HCT116 (cell line): ENCODE results near the gene CSH1. TPM values are rescaled to one million over a fixed set of nuclear protein-coding genes. Genes with fewer than 3 reads are reported as not detected.

Source experiments
- ATAC-seq: fragments of 200-7000 bp; cut with Tn5 transposase; 2 replicates; pipeline ENCODE4 v1.9.1; 2020; ENCODE audit warnings: mild to moderate bottlenecking, moderate library complexity
- BruUV-seq: library from RNA; stranded (reverse); fragments of 400-500 nt; replicated peaks from 2 replicates; lab custom pipeline; 2021; lab: Mats Ljungman, UMichigan
- CTCF ChIA-PET: fragments of 300-600 bp; sonication (Branson Sonifier 250); formaldehyde crosslinking; loops from one replicate; lab custom pipeline; 2021; ENCODE audit warnings: antibody characterized with exemption; lab: Charles Lee
- POLR2A ChIA-PET: fragments of 300-600, 350-600 bp; sonication (Branson Sonifier 250); formaldehyde crosslinking; loops from one replicate; lab custom pipeline; 2021; ENCODE audit warnings: antibody characterized with exemption; lab: Charles Lee
- RAD21 ChIA-PET, 2 experiments: fragments of 300-600 bp; sonication (Branson Sonifier 250); formaldehyde crosslinking; loops; one replicate each; lab custom pipeline; 2023; ENCODE audit warnings: low total read pairs in 2 of 2; ENCODE audit not compliant: uncharacterized antibody in 2 of 2, unreplicated experiment in 2 of 2, low non-redundant PET in 1 of 2; lab: Charles Lee
- DNase-seq: peaks from one replicate; pipeline ENCODE4 v3.0.0-alpha.2; 2010; ENCODE audit warnings: low read depth, low spot score
- H2AFZ ChIP-seq: fragments of 200-600 bp; shearing (Covaris generic), sonication (generic); 2 replicates; pipeline ENCODE4 v1.6.1; 2017; ENCODE audit warnings: low read depth, mixed run types, mixed read lengths, antibody characterized with exemption, low read length; ENCODE audit not compliant: poor library complexity, severe bottlenecking
- H3K27ac ChIP-seq: 2 replicates; pipeline ENCODE4 v1.5.1; 2012; ENCODE audit warnings: low read depth, low read length
- H3K27me3 ChIP-seq: fragments of 200-600 bp; sonication (generic); 2 replicates; pipeline ENCODE4 v1.6.1; 2016; ENCODE audit warnings: mixed run types, low read length, mixed read lengths; ENCODE audit not compliant: insufficient read depth
- H3K36me3 ChIP-seq, 2 experiments: fragments of 200-500 bp in 1 of 2; fragments of 200-600 bp in 1 of 2; sonication (Bioruptor generic) in 1 of 2; sonication (generic) in 1 of 2; 2 replicates each; pipeline versions ENCODE4 v1.5.1 to v1.6.1; 2014 to 2016; ENCODE audit warnings: low read length in 2 of 2, inconsistent platforms in 1 of 2, mixed read lengths in 1 of 2, mixed run types in 1 of 2; ENCODE audit not compliant: insufficient read depth in 2 of 2, control insufficient read depth in 1 of 2
- H3K4me1 ChIP-seq, 2 experiments: fragments of 200-600 bp in 1 of 2; sonication (generic) in 1 of 2; 2 replicates each; pipeline versions ENCODE4 v1.5.1 to v1.6.1; 2012 to 2017; ENCODE audit warnings: low read length in 2 of 2, inconsistent platforms in 1 of 2, mild to moderate bottlenecking in 1 of 2, mixed read lengths in 1 of 2, mixed run types in 1 of 2, moderate library complexity in 1 of 2; ENCODE audit not compliant: insufficient read depth in 2 of 2, control insufficient read depth in 1 of 2
- H3K4me2 ChIP-seq: fragments of 200-600 bp; sonication (generic); 2 replicates; pipeline ENCODE4 v1.6.1; 2017; ENCODE audit warnings: mixed run types, low read length, mixed read lengths
- H3K4me3 ChIP-seq, 2 experiments: fragments of 200-600 bp in 1 of 2; sonication (generic) in 1 of 2; replicated peaks in 1 of 2; 2 replicates each; pipeline ENCODE4 v1.5.1; 2011 to 2016; ENCODE audit warnings: low read length in 2 of 2, control low read depth in 1 of 2, low read depth in 1 of 2, mild to moderate bottlenecking in 1 of 2, mixed read lengths in 1 of 2, mixed run types in 1 of 2
- H3K79me2 ChIP-seq: fragments of 200-600 bp; sonication (generic); 2 replicates; pipeline ENCODE4 v1.6.1; 2017; ENCODE audit warnings: mild to moderate bottlenecking, mixed run types, low read length, moderate library complexity, mixed read lengths; ENCODE audit not compliant: insufficient read depth
- H3K9ac ChIP-seq: fragments of 200-600 bp; sonication (generic); 2 replicates; pipeline ENCODE4 v1.6.1; 2016; ENCODE audit warnings: low read length, mixed read lengths
- H3K9me2 ChIP-seq: fragments of 200-600 bp; sonication (generic), shearing (Covaris generic); 2 replicates; pipeline ENCODE4 v1.6.1; 2017; ENCODE audit warnings: mixed run types, mild to moderate bottlenecking, moderate library complexity; ENCODE audit not compliant: insufficient read depth
- H3K9me3 ChIP-seq, 2 experiments: fragments of 200-500 bp in 1 of 2; fragments of 200-600 bp in 1 of 2; sonication (Bioruptor generic) in 1 of 2; sonication (generic) in 1 of 2; 2 replicates each; pipeline ENCODE4 v1.6.1; 2014 to 2017; ENCODE audit warnings: low read length in 2 of 2, mixed read lengths in 2 of 2, inconsistent platforms in 1 of 2, low read depth in 1 of 2, mild to moderate bottlenecking in 1 of 2, mixed run types in 1 of 2, moderate library complexity in 1 of 2; ENCODE audit not compliant: control insufficient read depth in 1 of 2, insufficient read depth in 1 of 2
- H4K20me1 ChIP-seq: fragments of 200-600 bp; sonication (generic), shearing (Covaris generic); 2 replicates; pipeline ENCODE4 v1.6.1; 2017; ENCODE audit warnings: mixed run types, mild to moderate bottlenecking, moderate library complexity; ENCODE audit not compliant: insufficient read depth
- CBX3 ChIP-seq: IDR thresholded peaks from 2 replicates; pipeline ENCODE4 v1.6.1; 2012; ENCODE audit warnings: low read depth
- ELF1 ChIP-seq: IDR thresholded peaks from 2 replicates; pipeline ENCODE4 v1.6.1; 2012; ENCODE audit warnings: low read depth, borderline replicate concordance
- JUND ChIP-seq: IDR thresholded peaks from 2 replicates; pipeline ENCODE4 v1.6.1; 2012
- RAD21 ChIP-seq: IDR thresholded peaks from 2 replicates; pipeline ENCODE4 v1.6.1; 2012; ENCODE audit warnings: low read depth, mild to moderate bottlenecking
- TCF7L2 ChIP-seq: IDR thresholded peaks from 2 replicates; pipeline ENCODE4 v1.7.0; 2011; ENCODE audit warnings: borderline replicate concordance, inconsistent platforms; ENCODE audit not compliant: insufficient read depth, insufficient read length; ENCODE audit errors: extremely low read depth
- ZFX ChIP-seq: fragments of 450-650 bp; IDR thresholded peaks from 2 replicates; pipeline ENCODE4 v1.6.1; 2017
- ZNF274 ChIP-seq: fragments of 200-500 bp; sonication (Bioruptor generic); IDR thresholded peaks from 2 replicates; pipeline ENCODE4 v1.6.1; 2014; ENCODE audit warnings: mild to moderate bottlenecking, low read depth, low read length, inconsistent platforms
- intact Hi-C: fragments of 100-400 bp; cut with micrococcal nuclease; formaldehyde crosslinking; loops from 2 replicates; pipeline ENCODE4 v1.10.0; 2022
- total RNA-seq: library from RNA; stranded (reverse); gene quantifications from one replicate; pipeline ENCODE4 v1.2.1, GENCODE V29; 2021; ENCODE audit not compliant: unreplicated experiment
- TF ChIP-seq, protein P1 (sequence below), 3 experiments: fragments of 200-600 bp in 1 of 3; sonication (generic) in 1 of 3; IDR thresholded peaks in 2 of 3; conservative IDR thresholded peaks in 1 of 3; 2 replicates each; pipeline ENCODE4 v1.5.1; 2012 to 2017; ENCODE audit warnings: low read depth in 2 of 3, low read length in 2 of 3, antibody characterized with exemption in 1 of 3, borderline replicate concordance in 1 of 3, control low read depth in 1 of 3, mild to moderate bottlenecking in 1 of 3, mixed read lengths in 1 of 3, mixed run types in 1 of 3, moderate library complexity in 1 of 3; ENCODE audit not compliant: insufficient read depth in 1 of 3
- TF ChIP-seq, protein P2 (sequence below): IDR thresholded peaks from 2 replicates; pipeline ENCODE4 v1.6.1; 2012
- TF ChIP-seq, protein P3 (sequence below): IDR thresholded peaks from 2 replicates; pipeline ENCODE4 v1.6.1; 2012; ENCODE audit warnings: low read depth

The CSH1 gene
- total RNA-seq, 1 experiment from 2014 or later: not detected

DNA sequence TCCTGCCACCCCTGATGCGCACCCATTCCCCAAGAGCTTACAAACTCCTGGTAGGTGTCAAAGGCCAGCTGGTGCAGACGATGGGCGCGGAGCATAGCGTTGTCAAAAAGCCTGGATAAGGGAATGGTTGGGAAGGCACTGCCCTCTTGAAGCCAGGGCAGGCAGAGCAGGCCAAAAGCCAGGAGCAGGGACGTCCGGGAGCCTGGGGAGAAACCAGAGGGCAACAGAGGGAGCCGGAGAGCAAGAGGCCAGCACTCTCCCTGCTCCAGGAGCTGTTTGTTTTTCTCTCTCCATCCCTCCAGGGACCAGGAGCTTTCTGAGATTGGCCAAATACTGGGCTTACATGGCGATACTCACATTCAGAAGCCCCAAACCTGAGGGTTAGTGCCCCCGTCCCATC, 21.9 kb upstream of the CSH1 start:
- H3K27me3 ChIP-seq: no peaks in the 10 kb centered on the region
- POLR2A ChIA-PET: interaction anchor here (2.3 kb wide), 1 partner anchor 227 kb away, joined by 13 read pairs; no protein-coding TSS in a partner anchor
- no TSS peak for BruUV-seq
- intact Hi-C loops: loop anchor here (2.0 kb wide), 1 partner anchor 98 kb away; no protein-coding TSS in a partner anchor
- H3K9me3 ChIP-seq: no peaks in the 10 kb centered on the region
- no peak for TF ChIP-seq RAD21
- TF ChIP-seq, protein P1, sequence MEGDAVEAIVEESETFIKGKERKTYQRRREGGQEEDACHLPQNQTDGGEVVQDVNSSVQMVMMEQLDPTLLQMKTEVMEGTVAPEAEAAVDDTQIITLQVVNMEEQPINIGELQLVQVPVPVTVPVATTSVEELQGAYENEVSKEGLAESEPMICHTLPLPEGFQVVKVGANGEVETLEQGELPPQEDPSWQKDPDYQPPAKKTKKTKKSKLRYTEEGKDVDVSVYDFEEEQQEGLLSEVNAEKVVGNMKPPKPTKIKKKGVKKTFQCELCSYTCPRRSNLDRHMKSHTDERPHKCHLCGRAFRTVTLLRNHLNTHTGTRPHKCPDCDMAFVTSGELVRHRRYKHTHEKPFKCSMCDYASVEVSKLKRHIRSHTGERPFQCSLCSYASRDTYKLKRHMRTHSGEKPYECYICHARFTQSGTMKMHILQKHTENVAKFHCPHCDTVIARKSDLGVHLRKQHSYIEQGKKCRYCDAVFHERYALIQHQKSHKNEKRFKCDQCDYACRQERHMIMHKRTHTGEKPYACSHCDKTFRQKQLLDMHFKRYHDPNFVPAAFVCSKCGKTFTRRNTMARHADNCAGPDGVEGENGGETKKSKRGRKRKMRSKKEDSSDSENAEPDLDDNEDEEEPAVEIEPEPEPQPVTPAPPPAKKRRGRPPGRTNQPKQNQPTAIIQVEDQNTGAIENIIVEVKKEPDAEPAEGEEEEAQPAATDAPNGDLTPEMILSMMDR (IDR thresholded peaks at IDR 0.05 in 2 of 3, conservative IDR thresholded peaks at IDR 0.05 in 1 of 3; ENCODE audit: borderline replicate concordance in 1 of 3, insufficient read depth in 1 of 3, low read depth in 2 of 3, low read length in 2 of 3): 0 out of 6 replicates have a peak, but pooled peaks have one; percentile 16 to 23 (median 20)
- no peak for TF ChIP-seq ZFX
- TF ChIP-seq, all 23 proteins: peak for 1
- Histone ChIP-seq H3K9ac (no peak overlapping the region), H2AFZ (no peak overlapping the region), H3K36me3 (no peaks in the 10 kb centered on the region), H4K20me1 (no peaks in the 10 kb centered on the region), H3K27ac (no peak overlapping the region), H3K4me1 (no peaks in the 10 kb centered on the region), H3K4me2 (no peak overlapping the region), H3K9me2 (no peaks in the 10 kb centered on the region), H3K4me3 (no peak overlapping the region), H3K79me2 (no peaks in the 10 kb centered on the region)
- CTCF ChIA-PET: interaction anchor here (0.7 to 3.9 kb wide), 17 partner anchors 7 to 501 kb away, joined by 3 to 90 read pairs (median 7); partner anchors contain the start of genes CSHL1 and ICAM2
- RAD21 ChIA-PET: interaction anchor here (1.6 to 2.4 kb wide), 4 partner anchors 28 to 215 kb away, joined by 5 to 20 read pairs (median 8); no protein-coding TSS in a partner anchor
- DNase-seq: no peak
- ATAC-seq: no peak

DNA sequence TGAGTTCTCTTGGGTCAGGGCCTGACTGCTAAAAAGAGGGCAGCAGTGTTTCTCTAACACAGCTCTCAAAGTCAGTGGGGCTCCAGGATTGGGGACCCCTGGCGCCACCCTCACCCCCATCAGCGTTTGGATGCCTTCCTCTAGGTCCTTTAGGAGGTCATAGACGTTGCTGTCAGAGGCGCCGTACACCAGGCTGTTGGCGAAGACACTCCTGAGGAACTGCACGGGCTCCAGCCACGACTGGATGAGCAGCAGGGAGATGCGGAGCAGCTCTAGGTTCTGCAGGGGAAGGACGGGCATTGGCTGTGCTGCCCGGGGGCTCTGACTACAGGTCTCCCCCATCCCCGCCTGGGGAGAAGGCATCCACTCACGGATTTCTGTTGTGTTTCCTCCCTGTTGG, 21.3 kb upstream of the CSH1 start:
- CTCF ChIA-PET: interaction anchor here (0.7 to 3.9 kb wide), 7 partner anchors 14 to 502 kb away, joined by 3 to 90 read pairs (median 69); no protein-coding TSS in a partner anchor
- intact Hi-C loops: loop anchor here (2.0 kb wide), 1 partner anchor 99 kb away; no protein-coding TSS in a partner anchor
- POLR2A ChIA-PET: no interaction called here
- TF ChIP-seq, protein P2, sequence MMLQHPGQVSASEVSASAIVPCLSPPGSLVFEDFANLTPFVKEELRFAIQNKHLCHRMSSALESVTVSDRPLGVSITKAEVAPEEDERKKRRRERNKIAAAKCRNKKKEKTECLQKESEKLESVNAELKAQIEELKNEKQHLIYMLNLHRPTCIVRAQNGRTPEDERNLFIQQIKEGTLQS: no peak
- no peak for TF ChIP-seq ZNF274
- TF ChIP-seq, protein P3, sequence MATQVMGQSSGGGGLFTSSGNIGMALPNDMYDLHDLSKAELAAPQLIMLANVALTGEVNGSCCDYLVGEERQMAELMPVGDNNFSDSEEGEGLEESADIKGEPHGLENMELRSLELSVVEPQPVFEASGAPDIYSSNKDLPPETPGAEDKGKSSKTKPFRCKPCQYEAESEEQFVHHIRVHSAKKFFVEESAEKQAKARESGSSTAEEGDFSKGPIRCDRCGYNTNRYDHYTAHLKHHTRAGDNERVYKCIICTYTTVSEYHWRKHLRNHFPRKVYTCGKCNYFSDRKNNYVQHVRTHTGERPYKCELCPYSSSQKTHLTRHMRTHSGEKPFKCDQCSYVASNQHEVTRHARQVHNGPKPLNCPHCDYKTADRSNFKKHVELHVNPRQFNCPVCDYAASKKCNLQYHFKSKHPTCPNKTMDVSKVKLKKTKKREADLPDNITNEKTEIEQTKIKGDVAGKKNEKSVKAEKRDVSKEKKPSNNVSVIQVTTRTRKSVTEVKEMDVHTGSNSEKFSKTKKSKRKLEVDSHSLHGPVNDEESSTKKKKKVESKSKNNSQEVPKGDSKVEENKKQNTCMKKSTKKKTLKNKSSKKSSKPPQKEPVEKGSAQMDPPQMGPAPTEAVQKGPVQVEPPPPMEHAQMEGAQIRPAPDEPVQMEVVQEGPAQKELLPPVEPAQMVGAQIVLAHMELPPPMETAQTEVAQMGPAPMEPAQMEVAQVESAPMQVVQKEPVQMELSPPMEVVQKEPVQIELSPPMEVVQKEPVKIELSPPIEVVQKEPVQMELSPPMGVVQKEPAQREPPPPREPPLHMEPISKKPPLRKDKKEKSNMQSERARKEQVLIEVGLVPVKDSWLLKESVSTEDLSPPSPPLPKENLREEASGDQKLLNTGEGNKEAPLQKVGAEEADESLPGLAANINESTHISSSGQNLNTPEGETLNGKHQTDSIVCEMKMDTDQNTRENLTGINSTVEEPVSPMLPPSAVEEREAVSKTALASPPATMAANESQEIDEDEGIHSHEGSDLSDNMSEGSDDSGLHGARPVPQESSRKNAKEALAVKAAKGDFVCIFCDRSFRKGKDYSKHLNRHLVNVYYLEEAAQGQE: no peak
- TF ChIP-seq TCF7L2: no peak
- no peak for TF ChIP-seq ELF1
- no peak for TF ChIP-seq CBX3
- TF ChIP-seq JUND: no peak
- TF ChIP-seq, protein P1 (IDR thresholded peaks at IDR 0.05 in 2 of 3, conservative IDR thresholded peaks at IDR 0.05 in 1 of 3; ENCODE audit: borderline replicate concordance in 1 of 3, insufficient read depth in 1 of 3, low read depth in 2 of 3, low read length in 2 of 3): no peak
- TF ChIP-seq RAD21: no peak
- Histone ChIP-seq H3K27ac (no peak overlapping the region), H3K9ac (no peak overlapping the region), H4K20me1 (no peaks in the 10 kb centered on the region), H3K4me3 (no peak overlapping the region), H3K4me1 (no peaks in the 10 kb centered on the region), H2AFZ (no peak overlapping the region), H3K27me3 (no peaks in the 10 kb centered on the region), H3K9me2 (no peaks in the 10 kb centered on the region), H3K9me3 (no peaks in the 10 kb centered on the region), H3K36me3 (no peaks in the 10 kb centered on the region), H3K79me2 (no peaks in the 10 kb centered on the region), H3K4me2 (no peak overlapping the region)
- DNase-seq (no peak), ATAC-seq (no peak)
- no TSS peak for BruUV-seq
- RAD21 ChIA-PET: no interaction called here
